SK-N-SH (cell line): Measurements from ENCODE around the gene IQGAP1. TPM values are rescaled to one million over a fixed set of nuclear protein-coding genes. Genes with fewer than 3 reads are reported as not detected.

ENCODE experiments used
- CTCF ChIA-PET: fragments of 300-600, 350-600 bp; formaldehyde crosslinking; extraction: SDS; loops from one replicate; lab custom pipeline; 2021; lab: Yijun Ruan, JAX
- POLR2A ChIA-PET: fragments of 350-600 bp; sonication (Branson Sonifier 250); formaldehyde crosslinking; extraction: SDS; loops from one replicate; lab custom pipeline; 2020; ENCODE audit warnings: antibody characterized with exemption, inconsistent platforms; lab: Yijun Ruan, JAX
- DNase-seq: peaks from one replicate; pipeline ENCODE4 v3.0.0; 2012
- H2AFZ ChIP-seq: fragments of 200-600 bp; sonication (generic); 2 replicates; pipeline ENCODE4 v1.8.1; 2016; ENCODE audit warnings: antibody characterized with exemption, mild to moderate bottlenecking, low read depth
- H3F3A ChIP-seq: fragments of 200-600 bp; sonication (generic); replicated peaks from 2 replicates; pipeline ENCODE3; 2016; ENCODE audit warnings: antibody characterized with exemption, mild to moderate bottlenecking; ENCODE audit not compliant: insufficient read depth
- H3K27ac ChIP-seq, 2 experiments: fragments of 200-500 bp in 1 of 2; fragments of 200-600 bp in 1 of 2; sonication (Bioruptor generic) in 1 of 2; sonication (generic), shearing (Covaris generic) in 1 of 2; 2 replicates each; pipeline versions ENCODE4 v1.5.1 to v1.6.1; 2014 to 2016; ENCODE audit warnings: low read depth in 2 of 2, inconsistent platforms in 1 of 2, low read length in 1 of 2, mild to moderate bottlenecking in 1 of 2, mixed read lengths in 1 of 2
- H3K27me3 ChIP-seq: fragments of 200-600 bp; sonication (generic), shearing (Covaris generic); 2 replicates; pipeline ENCODE4 v1.6.1; 2016; ENCODE audit warnings: mixed run types; ENCODE audit not compliant: insufficient read depth
- H3K36me3 ChIP-seq, 2 experiments: fragments of 200-500 bp in 1 of 2; fragments of 200-600 bp in 1 of 2; sonication (Bioruptor generic) in 1 of 2; sonication (generic) in 1 of 2; replicated peaks in 1 of 2; 2 replicates each; pipeline versions ENCODE3 to v1.5.1; 2014 to 2016; ENCODE audit warnings: low read length in 1 of 2, mild to moderate bottlenecking in 1 of 2; ENCODE audit not compliant: insufficient read depth in 2 of 2, control insufficient read depth in 1 of 2
- H3K4me1 ChIP-seq, 2 experiments: fragments of 200-500 bp in 1 of 2; fragments of 200-600 bp in 1 of 2; sonication (Bioruptor generic) in 1 of 2; sonication (generic), shearing (Covaris generic) in 1 of 2; 2 replicates each; pipeline versions ENCODE4 v1.5.1 to v1.6.1; 2014 to 2016; ENCODE audit warnings: low read depth in 1 of 2, low read length in 1 of 2, mixed run types in 1 of 2; ENCODE audit not compliant: insufficient read depth in 2 of 2, control insufficient read depth in 1 of 2
- H3K4me2 ChIP-seq: fragments of 200-600 bp; sonication (generic), shearing (Covaris generic); 2 replicates; pipeline ENCODE4 v1.6.1; 2017; ENCODE audit warnings: mixed run types
- H3K4me3 ChIP-seq, 2 experiments: fragments of 200-500 bp in 1 of 2; fragments of 200-600 bp in 1 of 2; sonication (Bioruptor generic) in 1 of 2; sonication (generic), shearing (Covaris generic) in 1 of 2; 2 replicates each; pipeline versions ENCODE4 v1.5.1 to v1.8.1; 2014 to 2016; ENCODE audit warnings: low read depth in 2 of 2, inconsistent platforms in 1 of 2, low read length in 1 of 2, mild to moderate bottlenecking in 1 of 2, mixed read lengths in 1 of 2, moderate library complexity in 1 of 2
- H3K79me2 ChIP-seq: fragments of 200-600 bp; sonication (generic); 2 replicates; pipeline ENCODE4 v1.8.1; 2017; ENCODE audit warnings: mild to moderate bottlenecking; ENCODE audit not compliant: insufficient read depth
- H3K9ac ChIP-seq: fragments of 200-600 bp; sonication (generic); 2 replicates; pipeline ENCODE4 v1.6.1; 2017; ENCODE audit warnings: mixed run types
- H3K9me2 ChIP-seq: fragments of 200-600 bp; sonication (generic); 2 replicates; pipeline ENCODE4 v1.6.1; 2017; ENCODE audit warnings: mixed run types
- H3K9me3 ChIP-seq: fragments of 200-600 bp; sonication (generic); 2 replicates; pipeline ENCODE4 v1.6.1; 2017; ENCODE audit warnings: mixed run types, mild to moderate bottlenecking, moderate library complexity
- H4K20me1 ChIP-seq: fragments of 200-600 bp; sonication (generic); 2 replicates; pipeline ENCODE4 v1.6.1; 2017; ENCODE audit warnings: mild to moderate bottlenecking, mixed run types; ENCODE audit not compliant: insufficient read depth
- EP300 ChIP-seq, 2 experiments: IDR thresholded peaks; 2 replicates each; pipeline versions ENCODE4 v1.4.0 to v1.6.1; 2012; ENCODE audit warnings: borderline replicate concordance in 1 of 2, low read depth in 1 of 2, low read length in 1 of 2
- EZH2phosphoT487 ChIP-seq: fragments of 200-600 bp; sonication (generic); IDR thresholded peaks from 2 replicates; pipeline ENCODE4 v1.6.1; 2017; ENCODE audit warnings: low read depth, mixed run types, mild to moderate bottlenecking, antibody characterized with exemption, moderate library complexity, borderline replicate concordance
- FOSL2 ChIP-seq: IDR thresholded peaks from 2 replicates; pipeline ENCODE4 v1.4.0; 2012; ENCODE audit warnings: low read depth, mild to moderate bottlenecking, moderate library complexity, borderline replicate concordance
- FOXJ3 ChIP-seq: sonication (generic); formaldehyde crosslinking; IDR thresholded peaks from 2 replicates; pipeline ENCODE4 v1.5.1; 2020; ENCODE audit warnings: mild to moderate bottlenecking, missing genetic modification reagents
- FOXM1 ChIP-seq: IDR thresholded peaks from 2 replicates; pipeline ENCODE4 v1.4.0; 2012; ENCODE audit warnings: low read depth, mild to moderate bottlenecking
- GATA2 ChIP-seq: sonication (generic); formaldehyde crosslinking; IDR thresholded peaks from 2 replicates; pipeline ENCODE4 v1.5.0; 2020; ENCODE audit warnings: mild to moderate bottlenecking, missing genetic modification reagents
- IRF3 ChIP-seq: fragments of 150-350 bp; IDR thresholded peaks from 2 replicates; pipeline ENCODE4 v1.6.1; 2016; ENCODE audit warnings: mild to moderate bottlenecking, low read depth, low read length
- JUND ChIP-seq: IDR thresholded peaks from 2 replicates; pipeline ENCODE4 v1.4.0; 2012
- MAX ChIP-seq: IDR thresholded peaks from 2 replicates; pipeline ENCODE4 v1.4.0; 2012; ENCODE audit warnings: low read depth
- MEF2A ChIP-seq: IDR thresholded peaks from 2 replicates; pipeline ENCODE4 v1.4.0; 2012; ENCODE audit warnings: low read depth, borderline replicate concordance
- MXI1 ChIP-seq: IDR thresholded peaks from 2 replicates; pipeline ENCODE4 v1.6.1; 2012; ENCODE audit warnings: mild to moderate bottlenecking, low read depth, low read length, improper control_type of control experiment
- NFIC ChIP-seq: IDR thresholded peaks from 2 replicates; pipeline ENCODE4 v1.4.0; 2012; ENCODE audit warnings: borderline replicate concordance
- NRF1 ChIP-seq: IDR thresholded peaks from 2 replicates; pipeline ENCODE4 v1.6.1; 2012; ENCODE audit warnings: low read depth, mild to moderate bottlenecking, low read length
- PBX3 ChIP-seq: IDR thresholded peaks from 2 replicates; pipeline ENCODE4; 2012
- POLR2AphosphoS5 ChIP-seq: IDR thresholded peaks from 2 replicates; pipeline ENCODE4 v1.6.1; 2012; ENCODE audit warnings: low read depth, low read length
- RAD21 ChIP-seq: IDR thresholded peaks from 2 replicates; pipeline ENCODE4 v1.6.1; 2012; ENCODE audit warnings: mild to moderate bottlenecking, low read length
- RCOR1 ChIP-seq: fragments of 150-350 bp; IDR thresholded peaks from 2 replicates; pipeline ENCODE4 v1.6.1; 2017; ENCODE audit warnings: antibody characterized with exemption, low read length
- TAF1 ChIP-seq: IDR thresholded peaks from 2 replicates; pipeline ENCODE4 v1.6.1; 2012; ENCODE audit warnings: low read depth, mild to moderate bottlenecking, low read length, moderate library complexity, borderline replicate concordance
- TCF12 ChIP-seq: IDR thresholded peaks from 2 replicates; pipeline ENCODE4 v1.4.0; 2012
- USF1 ChIP-seq: IDR thresholded peaks from 2 replicates; pipeline ENCODE4 v1.4.0; 2012; ENCODE audit warnings: low read depth, borderline replicate concordance
- USF2 ChIP-seq: fragments of 150-350 bp; IDR thresholded peaks from 2 replicates; pipeline ENCODE4 v1.6.1; 2017; ENCODE audit warnings: antibody characterized with exemption, low read length, low read depth, borderline replicate concordance
- YY1 ChIP-seq: IDR thresholded peaks from 2 replicates; pipeline ENCODE4 v1.4.0; 2012; ENCODE audit warnings: low read depth, mild to moderate bottlenecking
- WGBS: methylation state at CpG from one replicate; pipeline ENCODE4 v1.1.6; 2017; ENCODE audit warnings: low lambda C conversion rate; 5-methylcytosine and 5-hydroxymethylcytosine counted together
- polyA plus RNA-seq, 3 experiments: library from polyadenylated mRNA; depleted of rRNA; stranded (reverse); fragments of >200 nt; gene quantifications; 2 replicates each; pipeline ENCODE4 v1.2.3, GENCODE V29; 2012

Gene IQGAP1
- polyA plus RNA-seq, 1 of the 3 experiments (the other 2 are of a cell fraction) = 56.5 TPM

GRCh38 chr15:90425726-90426346 is 37.8 kb downstream of the IQGAP1 start:
- no peak for DNase-seq
- peak overlapping the region; percentile 16; the same call in 1 of the 2 replicates for H3K9ac ChIP-seq
- no peaks in the 10 kb centered on the region for H3K9me3 ChIP-seq
- ChIA-PET POLR2A (no interaction called here), CTCF (interaction anchor here (0.7 to 2.2 kb wide), 5 partner anchors 14 to 222 kb away, joined by 3 to 9 read pairs (median 4); no protein-coding TSS in a partner anchor)
- H3K4me1 ChIP-seq = peaks cover 0 to 37% of the 10 kb centered on the region in 2 experiments; a peak in 2 of 4 replicates
- 91% methylated on average over 2 of the region's 2 CpGs for WGBS
- peaks cover 41% of the 10 kb centered on the region for H4K20me1 ChIP-seq
- TF ChIP-seq FOXJ3 (CRISPR knock-in tag) = no peak
- TF ChIP-seq EZH2phosphoT487 = no peak
- TF ChIP-seq MXI1 = no peak
- no peak for TF ChIP-seq EP300 (IDR thresholded peaks at IDR 0.05; ENCODE audit: borderline replicate concordance in 1 of 2, low read depth in 1 of 2, low read length in 1 of 2)
- TF ChIP-seq FOSL2 = no peak
- TF ChIP-seq POLR2AphosphoS5 = no peak
- TF ChIP-seq NRF1 = no peak
- no peak overlapping the region for H2AFZ ChIP-seq
- H3K36me3 ChIP-seq = peaks cover 13 to 28% of the 10 kb centered on the region in 2 experiments
- no peak overlapping the region for H3K4me3 ChIP-seq
- H3K27ac ChIP-seq = peak overlapping the region in 1 of 2 experiments; percentile 37; a peak in 1 of 4 replicates
- H3K9me2 ChIP-seq = no peaks in the 10 kb centered on the region
- H3K27me3 ChIP-seq = no peaks in the 10 kb centered on the region
- peaks cover 94% of the 10 kb centered on the region for H3K79me2 ChIP-seq
- peak overlapping the region; percentile 55; the same call in 1 of the 2 replicates for H3K4me2 ChIP-seq
- H3F3A ChIP-seq = peaks cover 15% of the 10 kb centered on the region

- peaks cover 0 to 24% of the 10 kb centered on the region in 2 experiments; a peak in 2 of 4 replicates for H3K4me1 ChIP-seq
- H3K27ac ChIP-seq = no peak overlapping the region
- H3K36me3 ChIP-seq = peaks cover 13 to 40% of the 10 kb centered on the region in 2 experiments
- TF ChIP-seq MEF2A (no peak), EZH2phosphoT487 (no peak), EP300 (IDR thresholded peaks at IDR 0.05; ENCODE audit: borderline replicate concordance in 1 of 2, low read depth in 1 of 2, low read length in 1 of 2) (no peak), GATA2 (CRISPR knock-in tag) (no peak), TAF1 (no peak), FOXM1 (no peak), USF1 (no peak), JUND (no peak), RAD21 (no peak), RCOR1 (no peak), IRF3 (no peak), YY1 (no peak), MAX (no peak), TCF12 (no peak), PBX3 (no peak), USF2 (no peak), NFIC (no peak), FOSL2 (no peak)
- TF ChIP-seq, all 33 proteins: peak for 0
- ChIA-PET POLR2A (no interaction called here), CTCF (no interaction called here)
- 93% methylated on average over 5 of the region's 5 CpGs for WGBS
- peaks cover 5% of the 10 kb centered on the region for H3F3A ChIP-seq
- H2AFZ ChIP-seq = no peak overlapping the region
- H3K9ac ChIP-seq = no peak overlapping the region
- H3K9me2 ChIP-seq = no peaks in the 10 kb centered on the region
- no peak overlapping the region for H3K4me3 ChIP-seq
- H3K27me3 ChIP-seq = no peaks in the 10 kb centered on the region
- no peak overlapping the region for H3K4me2 ChIP-seq
- peaks cover 29% of the 10 kb centered on the region for H4K20me1 ChIP-seq
- peaks cover 94% of the 10 kb centered on the region for H3K79me2 ChIP-seq
- no peaks in the 10 kb centered on the region for H3K9me3 ChIP-seq
- DNase-seq = no peak
These were observed 39.1 kb downstream of the IQGAP1 start for GRCh38 chr15:90427185-90427584.
